CD14-positive monocyte (primary cell): ENCODE data around the gene MSI2. TPM values are rescaled to one million over a fixed set of nuclear protein-coding genes. Genes with fewer than 3 reads are reported as not detected.

ENCODE experiments used
- DNase-seq, 3 donors: peaks; one replicate each; pipeline ENCODE4 v3.0.0-alpha.2; 2011 to 2022
- H2AFZ ChIP-seq: 2 replicates; pipeline ENCODE4 v1.6.0; 2012; ENCODE audit warnings: mild to moderate bottlenecking, low read depth, low read length, inconsistent platforms; ENCODE audit not compliant: insufficient read depth, poor library complexity, severe bottlenecking
- H3K27ac ChIP-seq, 2 donors: 1 replicate in 1 of 2; 2 replicates in 1 of 2; pipeline ENCODE4 v1.5.1; 2012 to 2013; ENCODE audit warnings: low read length in 2 of 2, control low read depth in 1 of 2, inconsistent platforms in 1 of 2, low read depth in 1 of 2, mild to moderate bottlenecking in 1 of 2
- H3K27me3 ChIP-seq, 2 donors: one replicate each; pipeline versions ENCODE4 v1.6.0 to v1.6.1; 2011 to 2013; ENCODE audit warnings: low read length in 2 of 2; ENCODE audit not compliant: control insufficient read depth in 2 of 2, insufficient read depth in 2 of 2
- H3K36me3 ChIP-seq, 2 donors: replicated peaks in 1 of 2; 1 replicate in 1 of 2; 2 replicates in 1 of 2; pipeline versions ENCODE4 v1.5.1 to v1.6.1; 2012 to 2013; ENCODE audit warnings: low read length in 2 of 2, control low read depth in 1 of 2, inconsistent platforms in 1 of 2, mild to moderate bottlenecking in 1 of 2; ENCODE audit not compliant: insufficient read depth in 2 of 2, control insufficient read depth in 1 of 2
- H3K4me1 ChIP-seq, 2 donors: 1 replicate in 1 of 2; 2 replicates in 1 of 2; pipeline versions ENCODE4 v1.5.1 to v1.6.1; 2012 to 2013; ENCODE audit warnings: low read length in 2 of 2, control low read depth in 1 of 2, inconsistent platforms in 1 of 2, mild to moderate bottlenecking in 1 of 2, moderate library complexity in 1 of 2; ENCODE audit not compliant: insufficient read depth in 2 of 2, control insufficient read depth in 1 of 2
- H3K4me2 ChIP-seq: replicated peaks from 2 replicates; pipeline ENCODE3; 2012; ENCODE audit warnings: low read length, moderate library complexity, mild to moderate bottlenecking; ENCODE audit not compliant: poor library complexity, severe bottlenecking; ENCODE audit errors: extremely low read depth
- H3K4me3 ChIP-seq, 3 experiments: fragments of 200-600 bp in 1 of 3; sonication (generic) in 1 of 3; replicated peaks in 1 of 3; 1 replicate in 2 of 3; 2 replicates in 1 of 3; pipeline ENCODE4 v1.5.1; 2011 to 2013; ENCODE audit warnings: low read length in 3 of 3, mild to moderate bottlenecking in 3 of 3, control low read depth in 2 of 3, low read depth in 2 of 3, inconsistent platforms in 1 of 3, moderate library complexity in 1 of 3
- H3K79me2 ChIP-seq: 2 replicates; pipeline ENCODE4 v1.6.0; 2012; ENCODE audit warnings: mild to moderate bottlenecking, control low read depth, inconsistent platforms, low read length, moderate library complexity; ENCODE audit not compliant: insufficient read depth
- H3K9ac ChIP-seq: 2 replicates; pipeline ENCODE4 v1.6.0; 2017; ENCODE audit warnings: low read length, mild to moderate bottlenecking; ENCODE audit not compliant: insufficient read depth, poor library complexity, severe bottlenecking
- H3K9me3 ChIP-seq, 2 donors: replicated peaks in 1 of 2; 1 replicate in 1 of 2; 2 replicates in 1 of 2; pipeline versions ENCODE4 v1.5.1 to v1.6.1; 2012 to 2013; ENCODE audit warnings: low read length in 2 of 2, control low read depth in 1 of 2; ENCODE audit not compliant: control insufficient read depth in 1 of 2, insufficient read depth in 1 of 2
- H4K20me1 ChIP-seq: 2 replicates; pipeline ENCODE4 v1.6.0; 2012; ENCODE audit warnings: mild to moderate bottlenecking, low read length, control low read depth, moderate library complexity; ENCODE audit not compliant: insufficient read depth
- H3K27ac Mint-ChIP-seq, 7 donors: one replicate each; pipeline ENCODE4 v1.8.0; 2020; ENCODE audit warnings: mild to moderate bottlenecking in 7 of 7, mixed read lengths in 7 of 7, moderate library complexity in 6 of 7, inconsistent platforms in 2 of 7
- H3K27me3 Mint-ChIP-seq, 3 donors: one replicate each; pipeline ENCODE4 v1.8.0; 2021 to 2022; ENCODE audit warnings: low read depth in 3 of 3, mild to moderate bottlenecking in 3 of 3, mixed read lengths in 3 of 3, moderate library complexity in 3 of 3, inconsistent platforms in 1 of 3
- H3K36me3 Mint-ChIP-seq, 2 donors: one replicate each; pipeline ENCODE4 v1.8.0; 2020; ENCODE audit warnings: mixed read lengths in 2 of 2, inconsistent platforms in 1 of 2, mild to moderate bottlenecking in 1 of 2
- H3K4me1 Mint-ChIP-seq: one replicate; pipeline ENCODE4 v1.8.0; 2020; ENCODE audit warnings: mild to moderate bottlenecking, mixed read lengths
- H3K4me3 Mint-ChIP-seq, 2 donors: one replicate each; pipeline ENCODE4 v1.8.0; 2020; ENCODE audit warnings: mild to moderate bottlenecking in 2 of 2, mixed read lengths in 2 of 2, moderate library complexity in 1 of 2
- H3K9me3 Mint-ChIP-seq, 7 donors: one replicate each; pipeline ENCODE4 v1.8.0; 2020 to 2022; ENCODE audit warnings: mixed read lengths in 7 of 7, mild to moderate bottlenecking in 6 of 7, moderate library complexity in 6 of 7, inconsistent platforms in 2 of 7
- WGBS: methylation state at CpG from one replicate; pipeline ENCODE4 v1.1.5; 2013; ENCODE audit warnings: missing lambda C conversion rate; ENCODE audit not compliant: insufficient coverage; 5-methylcytosine and 5-hydroxymethylcytosine counted together
- intact Hi-C, 2 donors: fragments of 100-400 bp; cut with micrococcal nuclease; formaldehyde crosslinking; loops; one replicate each; pipeline versions ENCODE4 v1.15.0 to v1.15.1; 2023
- polyA plus RNA-seq, 3 donors: library from polyadenylated mRNA; depleted of rRNA in 1 of 3; unstranded in 2 of 3; stranded (reverse) in 1 of 3; fragments of 300-500 nt in 2 of 3; fragments of >200 nt in 1 of 3; fragmentation: Illumina TruSeq in 2 of 3; gene quantifications; 1 replicate in 2 of 3; 2 replicates in 1 of 3; pipeline ENCODE4 v1.2.3, GENCODE V29; 2012 to 2021
- TF ChIP-seq, protein P1 (sequence below): fragments of 200-600 bp; IDR thresholded peaks from one replicate; pipeline ENCODE4 v1.8.0; 2022; ENCODE audit warnings: antibody characterized with exemption, mild to moderate bottlenecking

The MSI2 gene
- polyA plus RNA-seq, 3 donors = 0.20 to 6.6 (median 0.37) TPM

DNA sequence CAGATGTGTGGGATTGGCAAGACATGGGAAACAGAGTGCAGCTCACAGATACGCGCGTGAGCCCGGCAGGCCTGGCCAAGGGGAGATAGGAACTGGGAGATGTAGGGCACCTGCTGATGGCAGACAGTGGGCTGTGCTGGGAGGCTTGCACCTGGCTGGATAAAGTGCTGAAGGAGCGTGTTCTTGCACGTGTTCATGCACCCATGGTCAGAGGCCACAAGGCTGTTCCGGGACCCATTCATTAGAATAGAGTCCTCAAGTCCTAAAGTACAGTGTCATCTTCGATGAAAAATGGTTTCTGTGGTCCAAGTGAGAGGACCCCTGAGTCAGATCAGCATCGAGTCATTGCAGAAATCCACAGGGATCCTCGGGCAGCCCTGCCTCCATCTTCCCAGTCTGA lies 252.3 kb downstream of the MSI2 start:
- intact Hi-C loops = no loop called here
- DNase-seq = no peak
- Histone ChIP-seq H3K9me3 (no peaks in the 10 kb centered on the region), H3K36me3 (no peaks in the 10 kb centered on the region), H3K4me3 (no peak overlapping the region), H3K27me3 (no peaks in the 10 kb centered on the region), H3K27ac (no peak overlapping the region), H3K79me2 (no peaks in the 10 kb centered on the region), H3K9ac (no peak overlapping the region), H3K4me1 (no peaks in the 10 kb centered on the region), H2AFZ (no peak overlapping the region), H3K4me2 (no peak overlapping the region), H4K20me1 (no peaks in the 10 kb centered on the region)
- Mint-ChIP-seq H3K9me3 (peaks cover 0 to 5% (median 0%) of the 10 kb centered on the region in 7 donors), H3K27ac (no peak overlapping the region), H3K36me3 (no peaks in the 10 kb centered on the region), H3K27me3 (peaks cover 0 to 4% (median 2%) of the 10 kb centered on the region in 3 donors), H3K4me1 (peaks cover 2% of the 10 kb centered on the region), H3K4me3 (no peak overlapping the region)
- WGBS = 95% methylated on average over 9 of the region's 10 CpGs
- TF ChIP-seq, protein P1, sequence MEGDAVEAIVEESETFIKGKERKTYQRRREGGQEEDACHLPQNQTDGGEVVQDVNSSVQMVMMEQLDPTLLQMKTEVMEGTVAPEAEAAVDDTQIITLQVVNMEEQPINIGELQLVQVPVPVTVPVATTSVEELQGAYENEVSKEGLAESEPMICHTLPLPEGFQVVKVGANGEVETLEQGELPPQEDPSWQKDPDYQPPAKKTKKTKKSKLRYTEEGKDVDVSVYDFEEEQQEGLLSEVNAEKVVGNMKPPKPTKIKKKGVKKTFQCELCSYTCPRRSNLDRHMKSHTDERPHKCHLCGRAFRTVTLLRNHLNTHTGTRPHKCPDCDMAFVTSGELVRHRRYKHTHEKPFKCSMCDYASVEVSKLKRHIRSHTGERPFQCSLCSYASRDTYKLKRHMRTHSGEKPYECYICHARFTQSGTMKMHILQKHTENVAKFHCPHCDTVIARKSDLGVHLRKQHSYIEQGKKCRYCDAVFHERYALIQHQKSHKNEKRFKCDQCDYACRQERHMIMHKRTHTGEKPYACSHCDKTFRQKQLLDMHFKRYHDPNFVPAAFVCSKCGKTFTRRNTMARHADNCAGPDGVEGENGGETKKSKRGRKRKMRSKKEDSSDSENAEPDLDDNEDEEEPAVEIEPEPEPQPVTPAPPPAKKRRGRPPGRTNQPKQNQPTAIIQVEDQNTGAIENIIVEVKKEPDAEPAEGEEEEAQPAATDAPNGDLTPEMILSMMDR = no peak

DNA sequence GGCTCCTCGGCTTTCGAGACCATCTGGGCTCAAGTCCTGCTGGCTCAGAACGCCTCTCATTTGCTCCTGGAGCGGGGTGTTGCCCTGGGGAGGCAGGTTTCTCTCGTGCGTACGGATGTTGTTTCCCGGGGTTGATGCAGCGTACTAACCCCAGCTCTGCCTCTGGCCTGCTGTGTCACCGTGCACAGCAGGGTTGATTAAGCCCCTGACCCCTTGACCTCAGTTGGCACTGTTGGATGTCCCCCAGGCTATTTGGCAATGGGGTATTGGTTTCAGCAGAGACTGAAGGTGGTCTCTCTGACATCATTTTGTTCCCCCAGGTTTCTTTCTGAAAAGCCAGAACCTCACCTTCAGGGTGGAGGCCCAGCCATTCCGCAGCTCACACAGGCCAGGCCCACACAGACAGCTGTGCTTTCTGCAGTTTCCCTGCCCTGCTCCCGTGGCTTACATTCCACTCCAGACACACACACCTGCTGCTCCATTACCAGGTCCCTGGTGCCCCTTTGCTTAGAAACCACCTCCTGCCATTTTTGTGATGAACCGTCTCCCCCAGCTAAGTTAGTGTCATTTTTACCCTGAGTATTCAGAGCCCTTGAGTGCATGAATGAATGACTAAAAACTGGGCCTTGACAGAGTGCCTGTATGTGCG lies 255.3 kb downstream of the MSI2 start:
- Histone ChIP-seq H3K27me3 (no peaks in the 10 kb centered on the region), H3K9ac (no peak overlapping the region), H3K36me3 (no peaks in the 10 kb centered on the region), H2AFZ (no peak overlapping the region), H3K9me3 (no peaks in the 10 kb centered on the region), H3K79me2 (no peaks in the 10 kb centered on the region), H3K4me1 (no peaks in the 10 kb centered on the region), H3K4me3 (no peak overlapping the region), H3K4me2 (no peak overlapping the region), H3K27ac (no peak overlapping the region), H4K20me1 (no peaks in the 10 kb centered on the region)
- H3K9me3 Mint-ChIP-seq = peaks cover 0 to 5% (median 0%) of the 10 kb centered on the region in 7 donors
- H3K27ac Mint-ChIP-seq = no peak overlapping the region
- no peak overlapping the region for H3K4me3 Mint-ChIP-seq
- intact Hi-C loops = no loop called here
- WGBS = 95% methylated on average over 13 of the region's 14 CpGs
- no peak for DNase-seq
- no peaks in the 10 kb centered on the region for H3K36me3 Mint-ChIP-seq
- H3K4me1 Mint-ChIP-seq = peaks cover 2% of the 10 kb centered on the region
- TF ChIP-seq, protein P1 = no peak
- H3K27me3 Mint-ChIP-seq = peaks cover 0 to 4% (median 2%) of the 10 kb centered on the region in 3 donors
